EL (cell line): ENCODE data around the gene PDZD4.
"Not testable (repeated sequence)": the region's sequence is repeated elsewhere in the genome, so short reads cannot be mapped to it uniquely, and the experiment has no call there.

Experiments used
- DNase-seq: peaks from one replicate; pipeline ENCODE4 v3.0.0-alpha.2; 2016

Gene PDZD4

DNA sequence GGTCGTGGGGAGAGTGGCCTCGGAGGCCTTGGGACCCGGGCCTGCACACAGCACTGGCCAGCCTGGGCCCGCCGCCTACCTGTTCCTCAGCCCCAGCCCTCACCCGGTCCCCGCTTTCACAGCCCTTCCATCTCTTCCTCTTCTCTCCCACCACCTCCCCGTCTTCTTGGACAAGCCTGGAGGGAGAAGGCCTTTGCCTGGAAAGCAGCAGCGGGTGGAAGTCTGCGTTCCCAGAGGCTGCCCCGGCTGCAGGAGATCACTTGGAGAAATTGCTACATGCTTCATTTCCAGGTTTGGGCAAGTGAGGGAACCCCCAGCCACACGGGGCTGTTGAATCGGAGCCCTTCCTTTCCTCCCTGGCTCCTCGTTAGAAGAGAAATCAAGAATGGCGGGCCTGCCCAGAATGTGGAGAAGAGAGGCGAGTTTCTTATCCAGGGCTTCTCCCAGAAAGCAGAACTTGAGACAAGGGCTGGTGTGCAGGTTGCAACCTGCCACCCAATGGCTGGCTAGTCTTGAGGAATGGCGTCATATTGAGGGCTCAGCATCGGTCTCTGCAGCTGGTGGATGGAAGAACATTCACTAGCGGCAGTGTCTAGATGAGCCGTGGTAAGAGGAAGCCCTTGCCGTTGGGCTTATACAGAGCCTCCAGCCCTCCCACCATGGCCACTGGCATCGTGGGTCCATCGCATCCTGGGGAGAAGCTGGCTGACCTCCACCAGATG, 1.2 kb upstream of the PDZD4 start:
- DNase-seq, result no peak

DNA sequence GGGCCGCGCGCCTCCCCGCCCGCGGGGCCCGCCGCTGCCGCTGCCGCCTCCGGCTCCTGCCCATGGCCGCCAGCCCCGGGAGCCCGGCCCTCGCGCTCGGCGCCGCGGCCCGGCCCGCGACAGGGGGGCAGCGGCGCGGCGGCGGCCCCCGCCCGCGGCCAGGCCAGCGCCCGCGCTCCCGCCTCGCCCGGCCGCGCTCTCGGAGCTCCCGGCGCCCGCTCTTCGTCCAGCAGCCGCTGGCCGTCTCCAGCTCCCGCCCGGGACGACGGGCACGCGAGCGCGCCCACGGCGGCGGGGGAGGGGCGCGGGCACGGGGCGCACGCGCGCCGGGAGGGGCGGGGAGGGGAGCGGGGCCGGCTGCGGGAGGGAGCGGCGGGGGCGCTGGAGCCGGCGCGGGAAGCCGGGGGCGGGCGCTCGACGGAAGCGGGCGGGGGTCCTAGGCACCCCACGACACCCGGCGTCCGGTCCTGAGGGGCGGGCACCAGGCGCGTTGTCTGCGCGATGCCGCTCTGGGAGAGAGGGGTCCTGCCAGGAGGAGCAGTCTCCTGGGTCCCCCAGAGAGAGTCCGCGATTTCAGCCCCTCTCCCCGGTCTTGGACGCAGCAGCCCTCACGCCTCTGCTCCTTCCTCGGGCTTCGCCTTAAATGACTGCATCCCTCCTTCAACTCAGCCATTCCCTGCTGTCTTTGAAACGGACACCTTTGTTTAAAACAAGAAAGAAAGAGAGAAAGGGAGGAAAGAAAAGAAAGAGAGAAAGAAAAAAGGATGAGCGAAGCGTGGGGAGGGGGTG, 490 bp upstream of the PDZD4 start:
- no peak for DNase-seq

DNA sequence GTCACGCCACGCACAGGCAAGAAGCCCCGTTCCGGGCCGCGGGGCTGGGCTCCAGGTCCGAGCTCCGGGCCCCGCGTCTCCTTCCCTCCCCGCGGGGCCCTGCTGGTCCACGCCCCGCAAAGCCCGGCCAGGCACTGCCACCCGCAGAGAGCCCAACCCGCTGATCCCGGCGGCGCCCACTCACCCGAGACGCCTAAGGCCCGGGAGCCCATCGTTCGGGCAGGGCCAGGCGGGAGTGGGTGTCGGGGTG, 870 bp downstream of the PDZD4 start:
- no peak for DNase-seq

DNA sequence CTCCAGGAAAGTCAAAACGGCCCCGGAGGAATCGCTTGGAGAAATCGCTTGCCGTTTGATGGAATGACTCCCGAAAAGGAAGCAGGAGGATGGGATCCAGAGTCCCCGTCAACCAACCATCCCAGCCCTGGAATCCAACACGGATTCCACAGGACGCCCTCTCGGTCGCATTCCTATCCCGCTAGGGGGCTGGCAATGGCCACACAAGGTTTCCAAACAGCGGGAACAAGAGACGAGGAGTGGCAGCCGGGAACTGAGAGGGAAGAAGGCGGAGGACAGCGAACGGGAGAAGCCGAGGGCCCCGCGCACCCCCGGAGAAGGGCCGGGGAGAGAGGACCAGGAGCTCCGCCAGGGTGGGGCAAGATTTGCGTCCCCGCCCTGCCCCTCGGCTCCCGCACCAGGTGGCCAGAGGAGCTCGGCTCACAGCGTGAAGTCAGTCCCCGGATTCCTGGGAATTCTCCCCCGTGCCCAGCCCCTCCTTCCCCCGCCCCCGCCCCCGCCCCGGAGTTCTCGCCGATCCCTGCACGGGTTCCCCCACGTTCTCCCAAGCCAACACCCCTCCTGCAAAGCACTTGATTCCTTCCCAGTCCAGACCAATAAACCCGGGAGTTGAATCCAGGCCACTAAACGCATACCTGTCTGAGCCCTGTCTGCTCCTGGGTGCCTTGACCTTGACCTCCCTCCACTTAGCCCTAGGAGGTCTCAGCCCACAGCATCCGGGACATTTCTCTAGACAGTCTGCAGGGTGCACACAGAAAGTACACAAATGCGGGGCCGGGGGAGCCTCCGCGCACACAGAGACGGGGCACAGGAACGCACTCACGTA, 1.4 kb downstream of the PDZD4 start:
- peak; percentile 25 for DNase-seq

DNA sequence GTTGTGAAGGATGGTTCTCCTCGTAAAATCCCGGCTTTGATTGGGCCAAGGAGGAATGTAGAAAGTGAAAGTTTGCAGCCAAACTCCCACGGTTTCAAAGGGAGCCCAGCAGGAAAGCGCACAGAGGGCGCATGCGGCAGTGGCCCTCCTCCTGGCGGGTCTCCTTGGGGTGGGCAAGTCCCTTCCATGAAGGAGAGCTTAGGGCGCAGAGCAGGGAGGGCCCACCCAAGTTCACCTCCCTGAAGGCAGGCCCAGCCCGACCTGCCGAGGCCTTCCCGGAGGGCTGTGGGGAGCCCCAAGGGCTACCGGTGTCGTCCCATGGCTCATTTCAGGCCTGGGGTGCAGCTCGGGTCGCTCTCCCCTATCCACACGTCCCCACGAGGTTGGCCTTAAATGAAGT, 2.0 kb downstream of the PDZD4 start:
- no peak for DNase-seq

DNA sequence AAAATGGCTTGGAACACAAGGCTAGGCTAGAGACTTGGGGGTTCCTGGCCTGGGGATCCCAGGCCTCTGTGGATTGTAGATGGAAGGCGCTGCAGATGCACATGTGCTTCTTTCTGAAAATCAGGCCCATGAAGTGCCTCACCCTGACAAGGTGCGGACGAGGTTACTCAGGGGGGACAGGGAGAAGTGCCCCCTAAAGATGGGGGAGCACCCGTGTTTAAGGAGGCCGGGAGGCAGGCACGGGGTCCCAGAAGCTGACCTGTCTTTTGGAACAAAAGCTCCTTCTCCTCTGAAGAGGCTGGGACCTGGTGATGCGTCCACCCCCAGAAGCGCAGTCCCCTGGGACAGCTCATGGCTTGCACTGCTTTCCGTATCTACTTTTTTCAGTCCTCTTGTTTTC, 2.4 kb downstream of the PDZD4 start:
- no peak for DNase-seq

DNA sequence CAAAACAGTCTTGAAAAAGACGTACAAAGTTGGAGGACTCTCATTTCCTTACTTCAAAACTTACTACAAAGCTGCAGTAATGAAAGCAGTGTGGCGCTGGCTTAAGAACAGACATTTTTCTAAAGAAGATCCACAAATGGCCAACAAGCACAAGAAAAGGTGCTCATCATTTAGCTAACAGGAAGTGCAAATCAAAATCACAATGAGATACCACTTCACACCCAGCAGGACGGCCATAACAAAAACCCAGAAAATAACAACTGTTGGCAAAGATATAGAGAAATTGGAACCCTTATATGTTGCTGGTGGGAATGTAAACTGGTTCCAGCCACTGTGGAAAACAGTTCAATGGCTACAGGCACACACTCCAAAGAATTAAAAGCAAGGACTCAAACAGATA, 3.3 kb downstream of the PDZD4 start:
- DNase-seq, result no peak

DNA sequence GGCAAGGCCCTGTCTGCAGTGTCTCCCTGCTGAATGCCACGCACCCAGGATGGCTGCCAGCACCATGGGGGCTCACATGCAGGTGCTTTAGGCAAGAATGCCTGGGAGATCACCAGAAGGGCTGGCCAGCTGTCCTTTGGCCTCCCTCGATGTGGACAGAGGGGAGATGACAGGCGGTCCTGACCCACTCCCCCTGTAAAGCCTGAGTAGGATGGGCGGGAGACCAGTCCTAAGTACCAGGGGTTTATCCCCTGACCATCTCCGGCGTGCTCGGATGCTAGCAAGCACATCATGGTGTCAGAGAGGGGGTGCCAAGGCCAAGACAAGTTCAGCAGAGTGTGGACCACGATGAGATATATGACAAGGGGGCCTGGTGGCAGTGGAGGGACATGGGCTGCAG, 5.3 kb downstream of the PDZD4 start:
- DNase-seq, result no peak

DNA sequence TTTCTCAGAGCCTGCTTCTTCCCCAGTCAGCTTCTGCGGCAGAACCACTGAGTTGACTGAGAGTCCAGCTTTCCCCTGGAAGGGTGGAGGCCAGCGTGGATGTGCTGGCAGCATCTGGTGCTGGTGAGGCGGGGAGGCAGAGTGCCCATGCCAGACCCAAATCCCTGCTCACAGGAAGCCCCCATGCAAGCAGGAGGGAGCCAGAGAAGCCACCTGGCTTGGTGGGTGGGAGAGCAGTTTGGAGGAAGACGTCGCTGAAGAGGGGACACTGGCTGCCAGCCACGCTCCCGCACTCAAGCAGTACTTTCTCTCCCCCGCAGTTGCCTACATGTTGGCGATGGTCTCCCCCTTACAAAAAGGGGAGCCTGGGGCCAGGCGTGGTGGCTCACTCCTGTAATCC, 6.0 kb downstream of the PDZD4 start:
- no peak for DNase-seq

DNA sequence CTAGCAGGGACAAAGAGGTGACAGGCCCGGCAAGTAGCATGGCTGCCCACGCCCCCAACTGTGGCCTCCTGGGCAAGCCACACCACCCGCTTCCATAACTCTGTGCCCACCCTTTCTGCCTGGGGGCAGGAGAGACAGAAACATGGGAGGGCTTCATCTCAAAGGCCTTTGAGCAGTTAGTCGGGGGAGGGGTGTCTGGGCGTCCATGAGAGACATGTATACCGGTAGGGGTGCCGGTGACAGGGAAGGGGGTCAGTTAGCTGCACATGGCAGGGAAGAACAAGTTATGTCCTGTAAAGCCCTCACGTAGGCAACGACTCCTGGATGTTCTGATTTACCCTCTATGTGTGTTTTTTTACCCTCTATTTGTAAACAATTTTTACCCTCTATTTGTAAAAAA, 9.3 kb downstream of the PDZD4 start:
- DNase-seq, result no peak

DNA sequence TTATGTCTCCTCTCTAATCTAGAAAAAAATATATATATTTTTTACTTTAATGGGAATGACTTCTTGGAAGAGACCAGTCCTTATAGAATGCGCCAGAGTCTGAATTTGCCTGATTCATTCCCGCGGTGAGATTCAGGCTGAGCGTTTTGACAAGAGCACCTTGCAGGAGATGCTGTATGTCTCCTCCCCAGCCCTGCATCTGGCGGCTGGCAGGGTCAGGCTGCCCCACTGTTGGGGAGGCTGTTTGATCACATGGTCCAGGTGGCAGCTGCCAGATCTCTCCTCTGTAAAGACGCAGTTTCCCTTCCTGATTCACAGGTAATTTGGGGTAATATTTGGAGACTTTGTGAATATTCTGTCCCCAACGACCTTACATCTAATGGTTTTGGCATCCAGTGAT, 9.7 kb downstream of the PDZD4 start:
- DNase-seq, result no peak

DNA sequence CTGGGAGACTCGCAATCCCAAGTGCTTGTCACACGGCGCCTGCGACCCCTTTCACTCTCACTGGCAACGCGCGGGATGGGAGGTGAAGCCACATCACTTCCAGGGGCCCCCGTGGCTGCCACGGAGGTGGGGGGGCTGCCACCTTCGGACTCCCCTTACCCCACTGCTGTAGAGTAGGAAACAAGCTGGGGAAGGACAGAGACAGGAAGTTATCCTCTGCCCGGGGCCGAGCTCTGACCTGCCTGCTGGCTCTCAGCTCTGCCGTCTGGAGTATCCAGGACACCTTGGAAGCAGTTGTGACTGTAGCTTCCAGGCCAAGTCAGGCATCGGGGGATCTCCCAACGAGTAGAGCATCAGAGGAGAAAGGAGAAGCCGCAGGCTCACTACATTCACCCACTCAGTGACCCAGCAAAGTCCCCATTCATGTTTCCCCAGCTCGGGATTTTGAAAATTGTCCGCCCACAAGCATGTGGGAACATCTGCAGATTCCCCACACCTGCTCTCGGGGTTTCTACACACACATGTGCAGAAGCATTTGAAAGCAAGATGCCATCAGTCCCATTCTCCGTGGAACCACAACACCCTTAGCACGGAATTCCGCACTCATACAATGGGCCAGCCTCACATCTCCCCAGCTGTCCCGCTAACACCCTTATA, 10.8 kb downstream of the PDZD4 start:
- DNase-seq, result no peak

DNA sequence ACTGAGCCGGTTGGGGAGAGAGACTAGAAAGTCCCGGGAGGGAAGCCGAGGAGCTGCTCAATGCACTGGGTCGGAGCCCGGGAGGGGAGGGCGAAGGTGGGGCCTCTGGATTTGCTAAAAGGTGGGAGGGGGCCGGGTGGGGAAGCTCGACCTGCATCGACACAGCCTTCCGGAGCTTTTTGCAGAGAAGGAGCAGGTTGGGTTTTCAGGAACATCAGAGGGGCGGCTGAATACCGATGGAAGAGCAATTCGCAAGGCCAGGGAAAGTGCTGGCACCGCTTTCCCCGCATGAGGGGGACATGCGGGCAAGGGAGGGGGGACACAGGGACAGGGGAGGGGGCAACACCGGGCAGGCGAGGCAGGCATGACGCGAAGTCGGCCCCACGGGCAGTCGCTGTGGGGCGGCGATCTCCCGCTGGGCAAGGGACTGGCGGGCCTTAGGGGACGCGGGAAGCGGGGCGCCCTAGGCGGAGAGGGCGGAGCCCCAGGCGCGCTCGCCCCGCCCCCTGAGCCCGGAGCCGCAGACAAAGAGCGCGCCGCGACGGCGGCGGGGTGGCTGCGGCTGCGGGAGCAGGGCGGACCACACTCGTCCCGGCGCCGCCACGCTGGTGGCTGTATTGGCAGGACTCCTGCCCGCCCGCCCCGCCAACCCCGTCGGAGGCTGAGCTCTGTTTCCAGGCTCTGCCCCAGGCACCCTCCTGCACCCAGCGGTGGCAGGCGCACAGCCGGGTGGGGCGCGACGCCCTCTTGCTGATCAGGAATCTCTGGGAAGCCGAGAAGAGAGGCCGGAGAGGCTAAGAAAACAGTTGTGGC, 11.6 kb downstream of the PDZD4 start:
- peak; percentile 32 for DNase-seq

DNA sequence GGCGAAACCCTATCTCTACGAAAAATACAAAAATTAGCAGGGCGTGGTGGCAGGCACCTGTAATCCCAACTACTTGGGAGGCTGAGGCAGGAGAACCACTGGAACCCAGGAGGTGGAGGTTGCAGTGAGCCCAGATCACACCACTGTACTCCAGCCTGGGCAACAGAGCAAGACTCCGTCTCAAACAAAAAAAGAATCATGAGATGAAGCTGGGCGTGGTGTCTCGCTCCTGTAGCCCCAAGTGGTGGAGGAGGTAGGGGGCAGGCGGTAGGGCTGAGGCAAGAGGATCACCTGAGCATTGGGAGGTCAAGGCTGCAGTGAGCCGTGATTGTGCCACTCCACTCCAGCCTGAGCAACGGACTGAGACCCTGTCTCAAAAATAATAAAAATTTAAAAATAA, 12.3 kb downstream of the PDZD4 start:
- not testable (repeated sequence) for DNase-seq

DNA sequence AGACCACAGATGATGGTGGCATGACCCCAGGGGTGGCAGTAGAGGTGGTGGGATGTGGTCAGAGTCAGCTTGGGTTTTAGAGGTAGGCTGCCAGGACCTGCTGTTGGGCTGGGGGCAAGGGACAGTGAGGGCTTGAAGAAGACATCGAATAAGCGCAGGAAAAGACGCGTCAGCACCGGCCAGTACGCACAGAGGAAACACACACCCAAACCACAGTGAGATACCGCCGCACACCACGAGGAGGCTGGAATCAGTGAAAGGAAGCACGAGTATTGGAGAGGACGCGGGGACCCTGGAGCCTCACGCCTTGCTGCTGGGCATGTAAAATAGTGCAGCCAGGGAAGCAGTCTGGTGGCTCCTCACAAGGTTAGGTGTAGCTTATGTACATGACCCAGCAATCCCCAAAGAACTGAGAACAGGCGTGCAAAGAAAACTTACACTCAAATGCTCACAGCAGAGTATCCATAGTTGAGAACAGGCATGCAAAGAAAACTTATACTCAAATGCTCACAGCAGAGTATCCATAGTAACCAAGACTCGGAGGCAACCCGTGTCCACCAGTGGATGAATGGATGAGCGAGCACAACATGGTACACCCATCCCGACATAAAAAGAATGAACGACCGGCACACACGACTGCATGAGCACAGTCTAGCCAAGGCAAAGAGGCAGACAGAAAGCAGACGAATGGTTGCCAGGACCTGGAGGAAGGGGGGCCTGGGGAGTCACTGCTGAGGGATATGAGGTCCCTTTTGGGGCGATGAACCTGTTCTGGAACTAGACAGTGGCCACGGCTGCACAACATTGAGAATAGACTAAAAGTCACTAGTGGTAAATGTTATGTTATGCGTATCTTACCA, 13.3 kb downstream of the PDZD4 start:
- DNase-seq, result no peak

DNA sequence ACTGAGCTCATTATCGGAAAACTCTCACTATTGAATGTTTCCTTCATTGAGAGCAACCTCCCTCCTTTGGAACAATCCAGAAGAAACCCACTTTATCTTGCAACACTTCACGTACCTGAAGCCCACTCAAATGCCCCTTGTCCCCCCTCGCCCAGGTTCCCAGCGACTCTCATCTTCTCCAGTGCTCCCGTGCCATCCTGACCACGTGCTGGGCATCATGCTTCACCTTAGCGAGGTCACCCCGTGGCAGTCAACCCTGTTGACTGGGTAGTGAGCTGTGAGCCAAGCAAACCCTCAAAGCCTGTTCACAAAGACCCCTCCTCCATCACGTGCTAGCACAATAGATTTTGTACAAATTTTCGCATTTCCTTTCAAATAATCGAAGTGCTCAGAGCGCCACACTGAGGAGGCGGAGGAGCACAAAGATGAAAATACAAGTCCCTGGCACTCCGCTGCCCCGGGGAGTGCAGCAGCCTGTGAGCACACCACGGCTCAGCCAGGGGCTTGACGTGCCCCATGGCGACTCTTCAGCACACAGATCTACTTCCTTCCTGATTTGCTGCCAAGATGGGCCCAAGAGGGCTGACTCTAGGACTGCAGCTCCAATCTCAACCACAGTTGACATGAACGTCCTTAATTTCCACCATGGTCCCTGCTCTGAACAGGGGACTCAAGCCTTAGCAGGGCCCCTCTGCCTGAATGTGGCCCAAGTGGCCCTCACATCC, 15.6 kb downstream of the PDZD4 start:
- DNase-seq, result no peak

DNA sequence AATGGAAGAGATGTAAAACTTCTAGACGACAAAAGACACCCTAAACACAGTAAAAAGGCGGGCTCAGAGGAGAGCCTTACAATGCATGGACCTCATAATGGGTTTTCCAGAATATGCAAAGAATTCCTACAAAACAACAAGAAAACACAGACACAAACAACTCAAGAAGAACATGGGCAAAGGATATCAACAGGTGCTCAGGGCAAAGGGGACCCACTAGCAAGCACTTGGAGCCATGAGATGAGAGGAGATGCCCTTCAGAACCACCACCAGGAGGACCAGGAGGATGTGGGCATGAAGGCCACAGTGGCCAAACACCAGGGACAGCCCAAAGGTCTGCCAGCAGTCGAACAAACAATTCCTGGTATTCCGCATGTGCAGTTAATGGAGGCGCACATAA, 17.2 kb downstream of the PDZD4 start:
- no peak for DNase-seq

DNA sequence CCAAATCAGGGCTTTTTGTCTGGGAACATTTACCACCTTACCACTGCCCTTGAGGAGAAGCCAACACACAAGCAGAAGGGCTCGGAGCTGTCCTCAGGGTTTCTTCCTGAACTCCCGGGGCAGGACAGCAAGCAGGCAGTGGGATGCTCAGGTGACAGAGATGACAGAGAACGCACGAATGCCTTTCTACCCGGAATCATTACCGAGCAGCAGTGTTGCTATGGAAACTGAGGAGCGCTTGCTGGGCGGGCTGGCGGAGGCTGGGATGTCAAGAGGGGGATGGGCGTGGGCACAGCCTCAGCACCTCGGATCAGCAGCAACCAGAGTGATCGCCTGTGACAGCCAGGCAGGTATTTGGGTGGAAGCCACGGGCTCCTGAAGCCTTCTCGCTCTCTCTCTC, 18.1 kb downstream of the PDZD4 start:
- no peak for DNase-seq

DNA sequence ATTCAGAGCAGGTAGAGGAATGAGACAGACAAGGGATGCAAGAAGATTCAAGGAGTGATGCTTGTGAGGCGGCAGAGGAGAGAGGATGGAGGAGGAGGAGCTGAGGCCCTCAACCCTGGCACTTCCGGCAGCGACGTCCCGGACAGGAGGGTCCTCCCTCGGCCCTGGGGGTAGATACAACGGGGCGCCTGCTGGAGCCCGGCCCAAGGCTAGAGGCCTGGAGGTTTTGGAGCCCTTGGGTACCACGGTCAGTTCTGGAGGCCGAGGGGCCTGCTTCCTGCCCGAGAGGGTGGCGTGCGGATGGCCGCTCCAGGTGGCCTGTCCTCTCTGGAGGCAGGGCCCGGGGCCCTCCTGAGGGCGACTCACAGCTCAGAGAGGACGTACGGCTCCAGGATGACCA, 22.4 kb downstream of the PDZD4 start:
- DNase-seq, result no peak

DNA sequence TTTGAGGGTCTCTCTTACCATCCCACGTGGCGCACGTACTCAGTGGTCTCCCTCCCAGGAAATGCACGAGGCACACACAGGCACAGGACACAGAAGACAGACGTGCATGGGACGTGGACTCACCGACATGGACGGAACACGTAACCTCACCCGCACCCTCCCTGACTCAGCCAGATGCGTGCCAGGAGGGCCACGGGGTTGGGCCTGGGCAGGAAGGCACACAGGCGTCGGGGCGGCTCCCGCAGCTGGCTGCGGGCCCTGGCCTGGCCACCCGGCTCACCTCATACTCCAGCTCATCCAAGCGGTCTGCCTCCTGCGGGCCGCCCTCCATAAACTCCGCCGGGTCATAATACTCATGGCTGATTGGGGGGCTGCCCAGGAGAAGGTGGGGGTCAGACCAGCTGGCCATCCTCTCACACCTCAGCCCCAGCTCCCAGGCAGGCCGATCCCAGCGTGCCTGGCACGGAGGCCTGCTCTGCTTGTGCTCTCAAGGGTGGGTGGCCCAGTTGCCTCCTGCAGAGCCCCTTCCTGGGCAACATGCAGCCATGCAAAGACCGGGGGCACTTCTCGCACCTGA, 23.3 kb downstream of the PDZD4 start:
- DNase-seq, result no peak

DNA sequence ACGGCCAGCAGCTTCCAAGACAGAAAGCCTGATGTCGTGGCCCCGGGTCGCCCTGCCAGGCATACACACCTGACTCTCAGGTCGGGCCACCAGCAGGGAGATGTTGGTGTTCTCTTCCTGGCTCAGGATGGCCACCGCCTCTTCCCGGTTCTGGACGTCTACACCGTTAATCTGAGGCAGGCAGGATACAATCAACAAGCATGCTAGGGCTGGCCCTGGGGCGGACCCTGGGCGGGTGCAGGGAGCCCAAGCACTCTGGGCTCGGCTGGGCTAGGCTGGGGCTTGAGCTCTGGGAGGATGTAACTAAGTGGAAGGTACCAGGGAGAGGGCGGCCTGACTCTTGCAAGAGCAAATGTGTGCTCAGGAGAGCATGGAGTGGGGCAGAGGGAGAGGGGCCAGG, 24.9 kb downstream of the PDZD4 start:
- DNase-seq, result no peak
